Esophagus muscularis mucosa (tissue), 4 donors: ENCODE results near the gene KIFAP3. TPM values are rescaled to one million over a fixed set of nuclear protein-coding genes. Genes with fewer than 3 reads are reported as not detected.

Experiments used
- DNase-seq: peaks from one replicate; pipeline ENCODE4 v3.0.0-alpha.2; 2017; ENCODE audit errors: extremely low spot score
- H3K27ac ChIP-seq, 4 donors: fragments of 200-600 bp; sonication (generic); replicated peaks in 1 of 4; 1 replicate in 3 of 4; 2 replicates in 1 of 4; pipeline ENCODE4 v1.5.1; 2016 to 2019; ENCODE audit warnings: mild to moderate bottlenecking in 1 of 4
- H3K27me3 ChIP-seq, 4 donors: fragments of 200-600 bp; sonication (generic); one replicate each; pipeline versions ENCODE4 v1.5.1 to v1.6.0; 2016 to 2019
- H3K36me3 ChIP-seq, 4 donors: fragments of 200-600 bp; sonication (generic); one replicate each; pipeline ENCODE4 v1.5.1; 2016 to 2019
- H3K4me1 ChIP-seq, 4 donors: fragments of 200-600 bp; sonication (generic); one replicate each; pipeline ENCODE4 v1.5.1; 2016 to 2019
- H3K4me3 ChIP-seq, 4 donors: fragments of 200-600 bp; sonication (generic); 1 replicate in 2 of 4; 2 replicates in 2 of 4; pipeline ENCODE4 v1.5.1; 2016 to 2019; ENCODE audit warnings: mild to moderate bottlenecking in 4 of 4, moderate library complexity in 1 of 4
- H3K9me3 ChIP-seq, 4 donors: fragments of 200-600 bp; sonication (generic); 1 replicate in 3 of 4; 2 replicates in 1 of 4; pipeline ENCODE4 v1.5.1; 2016 to 2019
- EP300 ChIP-seq: sonication (generic); formaldehyde crosslinking; IDR thresholded peaks from one replicate; pipeline ENCODE4 v1.6.1; 2017; ENCODE audit warnings: antibody characterized with exemption
- POLR2A ChIP-seq: fragments of 450-650 bp; IDR thresholded peaks from one replicate; pipeline ENCODE4 v1.6.1; 2017; ENCODE audit warnings: antibody characterized with exemption, moderate library complexity, mild to moderate bottlenecking, low read depth
- POLR2AphosphoS5 ChIP-seq, 2 donors: sonication (generic); formaldehyde crosslinking; IDR thresholded peaks; one replicate each; pipeline ENCODE4 v1.6.1; 2017; ENCODE audit warnings: antibody characterized with exemption in 2 of 2
- WGBS: methylation state at CpG from one replicate; pipeline ENCODE4 v1.1.5; 2018; 5-methylcytosine and 5-hydroxymethylcytosine counted together
- intact Hi-C: fragments of 100-400 bp; cut with DNase I; formaldehyde crosslinking; loops from one replicate; pipeline ENCODE4 v1.15.1; 2023
- total RNA-seq, 4 donors: library from RNA; depleted of rRNA; stranded (reverse); fragments of >200 nt; gene quantifications; one replicate each; pipeline versions ENCODE4 v1.1.0 to v1.2.1, GENCODE V29; 2016
- TF ChIP-seq, protein P1 (sequence below), 3 experiments: fragments of 200-600 bp in 2 of 3; fragments of 450-650 bp in 1 of 3; sonication (generic) in 2 of 3; IDR thresholded peaks; one replicate each; pipeline ENCODE4 v1.5.1; 2017 to 2019; ENCODE audit warnings: antibody characterized with exemption in 3 of 3, mild to moderate bottlenecking in 2 of 3, moderate library complexity in 1 of 3

KIFAP3 gene
- total RNA-seq, 4 donors from 2014 or later, result 23.9 to 35.9 (median 30.0) TPM

DNA sequence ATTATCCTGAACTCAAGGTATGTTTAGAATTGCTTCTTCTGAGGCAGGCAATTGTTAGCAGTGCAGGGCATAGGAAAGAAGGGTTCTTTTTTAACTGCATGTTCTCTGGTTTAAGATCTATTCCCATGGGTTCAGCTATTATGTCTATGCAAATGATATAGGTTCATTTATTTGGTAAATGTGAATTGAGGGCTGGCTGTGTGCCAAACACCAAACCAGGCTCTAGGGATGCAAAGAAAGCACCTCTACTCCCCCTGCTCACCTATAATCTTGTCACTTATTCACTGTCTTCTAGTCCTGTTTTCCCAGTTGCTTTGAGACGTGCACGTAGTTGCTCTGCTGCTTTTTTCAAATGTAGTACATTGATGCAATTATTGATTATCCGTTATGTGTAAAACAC, 691 bp upstream of the KIFAP3 start:
- no peak for DNase-seq
- Histone ChIP-seq H3K4me1 (peaks cover 11 to 33% (median 25%) of the 10 kb centered on the region in 4 donors), H3K27ac (peak overlapping the region; percentile 86 to 88 (median 86)), H3K27me3 (no peaks in the 10 kb centered on the region), H3K4me3 (peak overlapping the region; percentile 69 to 85 (median 80)), H3K36me3 (no peaks in the 10 kb centered on the region), H3K9me3 (peaks cover 0 to 7% (median 3%) of the 10 kb centered on the region in 4 donors)
- intact Hi-C loops, result no loop called here
- 89% methylated on average over 3 of the region's 3 CpGs for WGBS
- TF ChIP-seq, protein P1, sequence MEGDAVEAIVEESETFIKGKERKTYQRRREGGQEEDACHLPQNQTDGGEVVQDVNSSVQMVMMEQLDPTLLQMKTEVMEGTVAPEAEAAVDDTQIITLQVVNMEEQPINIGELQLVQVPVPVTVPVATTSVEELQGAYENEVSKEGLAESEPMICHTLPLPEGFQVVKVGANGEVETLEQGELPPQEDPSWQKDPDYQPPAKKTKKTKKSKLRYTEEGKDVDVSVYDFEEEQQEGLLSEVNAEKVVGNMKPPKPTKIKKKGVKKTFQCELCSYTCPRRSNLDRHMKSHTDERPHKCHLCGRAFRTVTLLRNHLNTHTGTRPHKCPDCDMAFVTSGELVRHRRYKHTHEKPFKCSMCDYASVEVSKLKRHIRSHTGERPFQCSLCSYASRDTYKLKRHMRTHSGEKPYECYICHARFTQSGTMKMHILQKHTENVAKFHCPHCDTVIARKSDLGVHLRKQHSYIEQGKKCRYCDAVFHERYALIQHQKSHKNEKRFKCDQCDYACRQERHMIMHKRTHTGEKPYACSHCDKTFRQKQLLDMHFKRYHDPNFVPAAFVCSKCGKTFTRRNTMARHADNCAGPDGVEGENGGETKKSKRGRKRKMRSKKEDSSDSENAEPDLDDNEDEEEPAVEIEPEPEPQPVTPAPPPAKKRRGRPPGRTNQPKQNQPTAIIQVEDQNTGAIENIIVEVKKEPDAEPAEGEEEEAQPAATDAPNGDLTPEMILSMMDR (IDR thresholded peaks at IDR 0.05), result no peak
- no peak for TF ChIP-seq POLR2AphosphoS5 (IDR thresholded peaks at IDR 0.05)
- no peak for TF ChIP-seq EP300
- no peak for TF ChIP-seq POLR2A

DNA sequence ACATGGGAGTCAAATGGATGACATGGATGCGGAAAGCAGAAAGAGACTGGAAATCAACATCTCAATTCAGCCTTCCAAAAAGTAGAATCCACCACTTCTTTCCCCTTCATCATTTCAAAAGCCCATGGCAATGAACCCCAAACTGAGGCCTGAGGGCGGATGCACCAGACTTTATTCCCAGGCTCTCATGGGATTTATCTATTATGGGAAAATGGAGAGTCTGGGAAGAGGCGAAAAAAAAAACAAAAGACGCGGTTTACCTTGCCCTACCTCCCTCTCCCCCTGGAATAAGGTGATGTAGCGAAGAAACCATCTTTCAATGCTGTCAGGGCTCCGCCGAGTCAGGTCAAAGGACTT, 624 bp downstream of the KIFAP3 start:
- TF ChIP-seq POLR2A (no peak), EP300 (no peak)
- TF ChIP-seq, protein P1 (IDR thresholded peaks at IDR 0.05), result no peak
- Histone ChIP-seq H3K27me3 (no peaks in the 10 kb centered on the region), H3K9me3 (peaks cover 0 to 4% (median under 1%) of the 10 kb centered on the region in 4 donors), H3K4me3 (peak overlapping the region; percentile 69 to 85 (median 80)), H3K4me1 (peaks cover 11 to 36% (median 25%) of the 10 kb centered on the region in 4 donors), H3K36me3 (no peaks in the 10 kb centered on the region), H3K27ac (peak overlapping the region; percentile 86 to 88 (median 86))
- DNase-seq, result no peak
- intact Hi-C loops, result loop anchor here (5.0 kb wide), 1 partner anchor 458 kb away; the partner anchor contains the start of gene GORAB
- 11% methylated on average over 8 of the region's 8 CpGs for WGBS

DNA sequence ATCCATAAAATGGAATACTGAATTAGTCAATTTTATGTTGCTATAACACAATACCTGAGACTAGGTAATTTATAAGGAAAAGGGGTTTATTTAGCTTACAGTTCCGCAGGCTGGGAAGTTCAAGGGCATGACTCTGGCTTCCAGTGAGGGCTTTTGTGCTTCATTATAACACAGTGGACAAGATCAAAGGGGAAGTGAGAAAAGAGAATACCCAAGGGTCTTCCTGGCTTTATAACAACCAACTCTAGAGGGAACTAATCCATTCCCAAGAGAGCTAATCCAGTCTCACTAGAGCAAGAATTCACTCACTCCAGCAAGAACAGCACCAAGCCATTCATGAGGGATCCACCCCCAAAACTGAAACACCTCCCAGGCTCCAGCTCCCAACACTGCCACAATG, 3.1 kb downstream of the KIFAP3 start:
- intact Hi-C loops, result loop anchor here (5.0 kb wide), 1 partner anchor 461 kb away; the partner anchor contains the start of gene GORAB

DNA sequence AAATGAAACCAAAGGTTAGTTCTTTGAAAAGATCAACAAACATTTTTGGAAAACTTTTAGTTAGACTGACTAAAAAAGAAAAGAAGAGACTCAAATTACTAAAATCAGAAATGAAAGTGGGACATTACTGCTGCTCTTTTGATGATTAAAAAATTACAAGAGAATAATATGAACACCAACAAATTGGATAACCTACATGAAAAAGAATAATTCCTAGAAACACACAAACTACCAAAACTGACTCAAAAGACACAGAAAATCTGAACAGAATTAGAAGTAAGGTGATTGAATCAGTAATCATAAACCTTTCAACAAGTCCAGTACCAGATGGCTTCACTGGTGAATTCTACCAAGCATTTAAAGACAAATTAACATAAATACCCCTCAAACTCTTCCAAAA, 5.6 kb downstream of the KIFAP3 start:
- no peak overlapping the region for H3K4me3 ChIP-seq
- no peaks in the 10 kb centered on the region for H3K27me3 ChIP-seq
- TF ChIP-seq POLR2AphosphoS5 (IDR thresholded peaks at IDR 0.05) (no peak), EP300 (no peak), POLR2A (no peak)
- TF ChIP-seq, protein P1 (IDR thresholded peaks at IDR 0.05), result no peak
- peaks cover 10 to 42% (median 19%) of the 10 kb centered on the region in 4 donors for H3K4me1 ChIP-seq
- no peak for DNase-seq
- H3K9me3 ChIP-seq, result no peaks in the 10 kb centered on the region
- H3K36me3 ChIP-seq, result no peaks in the 10 kb centered on the region
- no peak overlapping the region for H3K27ac ChIP-seq
- intact Hi-C loops, result no loop called here

More for the DNA sequence above, 3.1 kb downstream of the KIFAP3 start:
- peaks cover 16 to 51% (median 25%) of the 10 kb centered on the region in 4 donors for H3K4me1 ChIP-seq
- H3K4me3 ChIP-seq, result no peak overlapping the region
- no peaks in the 10 kb centered on the region for H3K27me3 ChIP-seq
- no peaks in the 10 kb centered on the region for H3K36me3 ChIP-seq
- no peak overlapping the region for H3K27ac ChIP-seq
- WGBS, result 97% methylated on average over 1 of the region's 1 CpG
- H3K9me3 ChIP-seq, result no peaks in the 10 kb centered on the region
- no peak for TF ChIP-seq POLR2A
- TF ChIP-seq EP300, result no peak
- TF ChIP-seq POLR2AphosphoS5 (IDR thresholded peaks at IDR 0.05), result no peak
- TF ChIP-seq, protein P1 (IDR thresholded peaks at IDR 0.05), result no peak
- no peak for DNase-seq

DNA sequence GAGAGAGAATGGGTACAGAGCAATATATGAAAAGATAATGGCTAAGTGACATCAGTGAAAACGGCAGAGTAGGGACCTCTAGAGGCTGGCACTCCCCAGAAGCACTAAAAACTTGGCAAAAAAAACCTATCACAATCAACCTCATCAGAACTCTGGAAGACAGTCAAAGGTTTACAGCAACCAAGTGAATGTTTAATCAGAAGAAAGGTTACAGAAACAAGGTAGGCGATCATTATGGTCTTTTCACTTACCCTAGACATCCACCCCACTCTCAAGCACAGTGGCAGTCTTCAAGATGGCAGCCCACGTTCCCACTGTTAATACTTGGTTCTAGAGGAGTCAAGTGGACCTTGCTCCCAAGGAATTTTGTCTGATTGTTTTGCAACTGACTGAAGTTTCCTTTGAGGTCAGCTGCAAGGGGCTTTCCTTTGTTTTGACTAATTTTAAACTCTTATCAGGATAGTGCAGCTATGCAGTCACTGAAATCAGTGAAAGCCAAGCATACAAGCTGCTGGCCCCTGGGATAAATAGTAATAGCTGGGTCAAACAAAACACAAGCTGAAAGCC, 7.2 kb downstream of the KIFAP3 start:
- TF ChIP-seq, protein P1 (IDR thresholded peaks at IDR 0.05), result no peak
- TF ChIP-seq EP300 (no peak), POLR2AphosphoS5 (IDR thresholded peaks at IDR 0.05) (no peak), POLR2A (no peak)
- H3K4me1 ChIP-seq, result peaks cover 3 to 26% (median 6%) of the 10 kb centered on the region in 4 donors

More for the DNA sequence above, 7.2 kb downstream of the KIFAP3 start:
- no peaks in the 10 kb centered on the region for H3K36me3 ChIP-seq
- DNase-seq, result no peak
- H3K27me3 ChIP-seq, result no peaks in the 10 kb centered on the region
- intact Hi-C loops, result no loop called here
- H3K4me3 ChIP-seq, result no peak overlapping the region
- WGBS, result 75% methylated on average over 3 of the region's 3 CpGs
- no peak overlapping the region for H3K27ac ChIP-seq
- no peaks in the 10 kb centered on the region for H3K9me3 ChIP-seq
